ENCODE results near the gene RFPL2. TPM values are rescaled to one million over a fixed set of nuclear protein-coding genes. Genes with fewer than 3 reads are reported as not detected.

RFPL2 gene
- total and polyA plus RNA-seq, 2 of the 13 experiments (the other 11 are each of a cell fraction or from before 2014, with no cell fraction given) = not detected

DNA sequence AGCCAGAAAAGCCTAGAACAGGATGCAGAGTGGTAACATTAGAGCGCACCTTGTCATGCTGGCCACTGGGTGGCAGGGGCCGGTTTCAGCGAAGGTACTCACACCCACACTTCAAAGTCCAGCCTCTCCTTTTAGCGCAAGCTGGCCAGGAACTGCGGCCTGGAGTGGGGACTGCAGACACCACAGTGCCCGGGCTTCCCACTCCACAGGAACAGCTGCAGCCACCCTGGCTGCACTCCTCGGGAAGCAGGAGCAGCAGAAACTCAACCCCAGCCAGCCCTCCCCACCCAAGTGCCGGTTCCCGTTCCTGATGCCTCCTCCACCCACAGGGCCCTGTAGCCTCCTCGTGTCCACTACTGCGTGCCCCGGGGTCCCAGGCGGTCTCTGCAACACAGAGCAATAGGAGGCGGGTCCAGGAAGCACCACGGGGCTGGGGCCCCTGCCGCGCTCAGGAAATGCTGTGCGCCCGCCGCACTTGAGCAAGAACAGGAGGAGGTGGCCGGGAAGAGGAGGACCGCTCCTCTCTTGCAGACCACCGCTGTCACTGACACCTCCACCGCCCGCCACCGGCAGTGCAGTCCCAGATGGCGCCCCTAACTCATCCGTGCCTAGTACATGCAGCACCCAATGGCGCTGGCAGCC is 2.2 kb downstream of the RFPL2 start (continued):
- TF ChIP-seq, protein P1, sequence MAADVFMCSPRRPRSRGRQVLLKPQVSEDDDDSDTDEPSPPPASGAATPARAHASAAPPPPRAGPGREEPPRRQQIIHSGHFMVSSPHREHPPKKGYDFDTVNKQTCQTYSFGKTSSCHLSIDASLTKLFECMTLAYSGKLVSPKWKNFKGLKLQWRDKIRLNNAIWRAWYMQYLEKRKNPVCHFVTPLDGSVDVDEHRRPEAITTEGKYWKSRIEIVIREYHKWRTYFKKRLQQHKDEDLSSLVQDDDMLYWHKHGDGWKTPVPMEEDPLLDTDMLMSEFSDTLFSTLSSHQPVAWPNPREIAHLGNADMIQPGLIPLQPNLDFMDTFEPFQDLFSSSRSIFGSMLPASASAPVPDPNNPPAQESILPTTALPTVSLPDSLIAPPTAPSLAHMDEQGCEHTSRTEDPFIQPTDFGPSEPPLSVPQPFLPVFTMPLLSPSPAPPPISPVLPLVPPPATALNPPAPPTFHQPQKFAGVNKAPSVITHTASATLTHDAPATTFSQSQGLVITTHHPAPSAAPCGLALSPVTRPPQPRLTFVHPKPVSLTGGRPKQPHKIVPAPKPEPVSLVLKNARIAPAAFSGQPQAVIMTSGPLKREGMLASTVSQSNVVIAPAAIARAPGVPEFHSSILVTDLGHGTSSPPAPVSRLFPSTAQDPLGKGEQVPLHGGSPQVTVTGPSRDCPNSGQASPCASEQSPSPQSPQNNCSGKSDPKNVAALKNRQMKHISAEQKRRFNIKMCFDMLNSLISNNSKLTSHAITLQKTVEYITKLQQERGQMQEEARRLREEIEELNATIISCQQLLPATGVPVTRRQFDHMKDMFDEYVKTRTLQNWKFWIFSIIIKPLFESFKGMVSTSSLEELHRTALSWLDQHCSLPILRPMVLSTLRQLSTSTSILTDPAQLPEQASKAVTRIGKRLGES (CRISPR knock-in tag; IDR thresholded peaks at IDR 0.05; ENCODE audit: borderline replicate concordance) = no peak
- TF ChIP-seq SAP130 (CRISPR knock-in tag; IDR thresholded peaks at IDR 0.05; ENCODE audit: low read depth) (no peak), HDAC6 (IDR thresholded peaks at IDR 0.05; ENCODE audit: low read depth, low read length) (no peak), HDAC1 (CRISPR knock-in tag; IDR thresholded peaks at IDR 0.05) (peak; percentile 54; the same call in 1 of the 2 replicates), ZNF629 (CRISPR knock-in tag; conservative IDR thresholded peaks at IDR 0.05) (0 out of 2 replicates have a peak, but pooled peaks have one; percentile 32), ZNF569 (CRISPR knock-in tag; IDR thresholded peaks at IDR 0.05; ENCODE audit: borderline replicate concordance) (no peak), ZBTB1 (CRISPR knock-in tag; IDR thresholded peaks at IDR 0.05; ENCODE audit: borderline replicate concordance) (no peak), ZNF205 (CRISPR knock-in tag; IDR thresholded peaks at IDR 0.05) (no peak), ZNF256 (CRISPR knock-in tag; conservative IDR thresholded peaks at IDR 0.05) (0 out of 2 replicates have a peak, but pooled peaks have one; percentile 53), ELF1 (CRISPR knock-in tag; IDR thresholded peaks at IDR 0.05) (no peak), JUN (CRISPR knock-in tag; IDR thresholded peaks at IDR 0.05) (no peak), ZFX (CRISPR knock-in tag; IDR thresholded peaks at IDR 0.05; ENCODE audit: low read depth) (peak; percentile 71)
- TF ChIP-seq, protein P2, sequence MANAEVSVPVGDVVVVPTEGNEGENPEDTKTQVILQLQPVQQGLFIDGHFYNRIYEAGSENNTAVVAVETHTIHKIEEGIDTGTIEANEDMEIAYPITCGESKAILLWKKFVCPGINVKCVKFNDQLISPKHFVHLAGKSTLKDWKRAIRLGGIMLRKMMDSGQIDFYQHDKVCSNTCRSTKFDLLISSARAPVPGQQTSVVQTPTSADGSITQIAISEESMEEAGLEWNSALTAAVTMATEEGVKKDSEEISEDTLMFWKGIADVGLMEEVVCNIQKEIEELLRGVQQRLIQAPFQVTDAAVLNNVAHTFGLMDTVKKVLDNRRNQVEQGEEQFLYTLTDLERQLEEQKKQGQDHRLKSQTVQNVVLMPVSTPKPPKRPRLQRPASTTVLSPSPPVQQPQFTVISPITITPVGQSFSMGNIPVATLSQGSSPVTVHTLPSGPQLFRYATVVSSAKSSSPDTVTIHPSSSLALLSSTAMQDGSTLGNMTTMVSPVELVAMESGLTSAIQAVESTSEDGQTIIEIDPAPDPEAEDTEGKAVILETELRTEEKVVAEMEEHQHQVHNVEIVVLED (CRISPR knock-in tag; IDR thresholded peaks at IDR 0.05; ENCODE audit: borderline replicate concordance) = no peak
- TF ChIP-seq, protein P3, sequence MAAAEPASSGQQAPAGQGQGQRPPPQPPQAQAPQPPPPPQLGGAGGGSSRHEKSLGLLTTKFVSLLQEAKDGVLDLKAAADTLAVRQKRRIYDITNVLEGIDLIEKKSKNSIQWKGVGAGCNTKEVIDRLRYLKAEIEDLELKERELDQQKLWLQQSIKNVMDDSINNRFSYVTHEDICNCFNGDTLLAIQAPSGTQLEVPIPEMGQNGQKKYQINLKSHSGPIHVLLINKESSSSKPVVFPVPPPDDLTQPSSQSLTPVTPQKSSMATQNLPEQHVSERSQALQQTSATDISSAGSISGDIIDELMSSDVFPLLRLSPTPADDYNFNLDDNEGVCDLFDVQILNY (CRISPR knock-in tag; conservative IDR thresholded peaks at IDR 0.05) = no peak
- TF ChIP-seq, protein P4, sequence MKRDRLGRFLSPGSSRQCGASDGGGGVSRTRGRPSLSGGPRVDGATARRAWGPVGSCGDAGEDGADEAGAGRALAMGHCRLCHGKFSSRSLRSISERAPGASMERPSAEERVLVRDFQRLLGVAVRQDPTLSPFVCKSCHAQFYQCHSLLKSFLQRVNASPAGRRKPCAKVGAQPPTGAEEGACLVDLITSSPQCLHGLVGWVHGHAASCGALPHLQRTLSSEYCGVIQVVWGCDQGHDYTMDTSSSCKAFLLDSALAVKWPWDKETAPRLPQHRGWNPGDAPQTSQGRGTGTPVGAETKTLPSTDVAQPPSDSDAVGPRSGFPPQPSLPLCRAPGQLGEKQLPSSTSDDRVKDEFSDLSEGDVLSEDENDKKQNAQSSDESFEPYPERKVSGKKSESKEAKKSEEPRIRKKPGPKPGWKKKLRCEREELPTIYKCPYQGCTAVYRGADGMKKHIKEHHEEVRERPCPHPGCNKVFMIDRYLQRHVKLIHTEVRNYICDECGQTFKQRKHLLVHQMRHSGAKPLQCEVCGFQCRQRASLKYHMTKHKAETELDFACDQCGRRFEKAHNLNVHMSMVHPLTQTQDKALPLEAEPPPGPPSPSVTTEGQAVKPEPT (CRISPR knock-in tag; IDR thresholded peaks at IDR 0.05; ENCODE audit: low read depth) = no peak
- TF ChIP-seq, protein P5, sequence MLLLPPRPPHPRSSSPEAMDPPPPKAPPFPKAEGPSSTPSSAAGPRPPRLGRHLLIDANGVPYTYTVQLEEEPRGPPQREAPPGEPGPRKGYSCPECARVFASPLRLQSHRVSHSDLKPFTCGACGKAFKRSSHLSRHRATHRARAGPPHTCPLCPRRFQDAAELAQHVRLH (CRISPR knock-in tag; IDR thresholded peaks at IDR 0.05; ENCODE audit: borderline replicate concordance, low read depth) = peak; percentile 31; the same call in 1 of the 2 replicates
- TF ChIP-seq, protein P6, sequence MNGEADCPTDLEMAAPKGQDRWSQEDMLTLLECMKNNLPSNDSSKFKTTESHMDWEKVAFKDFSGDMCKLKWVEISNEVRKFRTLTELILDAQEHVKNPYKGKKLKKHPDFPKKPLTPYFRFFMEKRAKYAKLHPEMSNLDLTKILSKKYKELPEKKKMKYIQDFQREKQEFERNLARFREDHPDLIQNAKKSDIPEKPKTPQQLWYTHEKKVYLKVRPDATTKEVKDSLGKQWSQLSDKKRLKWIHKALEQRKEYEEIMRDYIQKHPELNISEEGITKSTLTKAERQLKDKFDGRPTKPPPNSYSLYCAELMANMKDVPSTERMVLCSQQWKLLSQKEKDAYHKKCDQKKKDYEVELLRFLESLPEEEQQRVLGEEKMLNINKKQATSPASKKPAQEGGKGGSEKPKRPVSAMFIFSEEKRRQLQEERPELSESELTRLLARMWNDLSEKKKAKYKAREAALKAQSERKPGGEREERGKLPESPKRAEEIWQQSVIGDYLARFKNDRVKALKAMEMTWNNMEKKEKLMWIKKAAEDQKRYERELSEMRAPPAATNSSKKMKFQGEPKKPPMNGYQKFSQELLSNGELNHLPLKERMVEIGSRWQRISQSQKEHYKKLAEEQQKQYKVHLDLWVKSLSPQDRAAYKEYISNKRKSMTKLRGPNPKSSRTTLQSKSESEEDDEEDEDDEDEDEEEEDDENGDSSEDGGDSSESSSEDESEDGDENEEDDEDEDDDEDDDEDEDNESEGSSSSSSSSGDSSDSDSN (CRISPR knock-in tag; IDR thresholded peaks at IDR 0.05) = peak; percentile 66; the same call in 1 of the 2 replicates

Measured in HepG2 (cell line).